ENCODE results near the gene UIMC1. TPM values are rescaled to one million over a fixed set of nuclear protein-coding genes. Genes with fewer than 3 reads are reported as not detected.

UIMC1 gene
- total RNA-seq, 1 donor from 2014 or later: 24.5 TPM

DNA sequence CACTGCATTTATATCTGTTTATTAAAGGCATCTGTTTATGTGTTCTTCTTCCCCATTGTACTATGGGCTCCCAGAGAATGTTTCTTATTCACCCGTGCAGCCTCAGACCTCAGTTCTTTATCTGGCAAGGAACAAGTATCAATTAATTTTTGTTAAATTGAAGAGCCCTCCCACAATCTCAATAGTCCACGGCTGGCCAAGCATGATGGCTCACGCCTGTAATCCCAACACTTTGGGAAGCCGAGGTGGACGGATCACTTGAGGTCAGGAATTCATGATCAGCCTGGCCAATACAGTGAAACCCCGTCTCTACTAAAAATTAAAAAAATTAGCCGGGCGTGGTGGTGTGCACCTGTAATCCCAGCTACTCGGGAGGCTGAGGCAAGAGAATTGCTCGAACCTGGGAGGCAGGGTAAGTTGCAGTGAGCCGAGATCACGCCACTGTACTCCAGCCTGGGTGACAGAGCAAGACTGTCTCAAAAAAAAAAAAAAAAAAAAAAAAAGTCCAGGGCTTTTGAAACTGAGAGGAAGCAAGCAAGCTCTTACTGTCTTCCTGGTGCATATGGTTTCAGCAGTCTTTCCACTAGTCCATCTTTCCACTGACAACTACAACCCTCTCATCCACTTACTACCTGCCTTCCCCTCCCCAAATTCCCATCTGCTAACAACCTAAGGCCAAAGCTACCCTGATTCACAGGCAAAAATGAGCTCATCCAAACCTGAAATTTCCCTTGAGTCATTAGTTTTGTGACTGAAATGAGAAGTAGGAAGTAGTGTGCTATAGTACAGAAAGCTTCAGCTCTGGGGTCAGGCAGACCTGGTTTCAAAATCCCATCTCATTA, 105.1 kb downstream of the UIMC1 start:
- no peak for FAIRE-seq
- Histone ChIP-seq H3K36me3 (ENCODE audit: control insufficient read depth, insufficient read depth, low read length) (peaks cover 5% of the 10 kb centered on the region), H3K27me3 (ENCODE audit: control insufficient read depth, insufficient read depth, low read length) (no peaks in the 10 kb centered on the region), H3K4me3 (ENCODE audit: low read depth, low read length) (no peak overlapping the region)
- TF ChIP-seq, protein P1, sequence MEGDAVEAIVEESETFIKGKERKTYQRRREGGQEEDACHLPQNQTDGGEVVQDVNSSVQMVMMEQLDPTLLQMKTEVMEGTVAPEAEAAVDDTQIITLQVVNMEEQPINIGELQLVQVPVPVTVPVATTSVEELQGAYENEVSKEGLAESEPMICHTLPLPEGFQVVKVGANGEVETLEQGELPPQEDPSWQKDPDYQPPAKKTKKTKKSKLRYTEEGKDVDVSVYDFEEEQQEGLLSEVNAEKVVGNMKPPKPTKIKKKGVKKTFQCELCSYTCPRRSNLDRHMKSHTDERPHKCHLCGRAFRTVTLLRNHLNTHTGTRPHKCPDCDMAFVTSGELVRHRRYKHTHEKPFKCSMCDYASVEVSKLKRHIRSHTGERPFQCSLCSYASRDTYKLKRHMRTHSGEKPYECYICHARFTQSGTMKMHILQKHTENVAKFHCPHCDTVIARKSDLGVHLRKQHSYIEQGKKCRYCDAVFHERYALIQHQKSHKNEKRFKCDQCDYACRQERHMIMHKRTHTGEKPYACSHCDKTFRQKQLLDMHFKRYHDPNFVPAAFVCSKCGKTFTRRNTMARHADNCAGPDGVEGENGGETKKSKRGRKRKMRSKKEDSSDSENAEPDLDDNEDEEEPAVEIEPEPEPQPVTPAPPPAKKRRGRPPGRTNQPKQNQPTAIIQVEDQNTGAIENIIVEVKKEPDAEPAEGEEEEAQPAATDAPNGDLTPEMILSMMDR (IDR thresholded peaks at IDR 0.05; ENCODE audit: insufficient read depth, low read length, severe bottlenecking): no peak
- peak; percentile 38 for DNase-seq (ENCODE audit: low read depth)

DNA sequence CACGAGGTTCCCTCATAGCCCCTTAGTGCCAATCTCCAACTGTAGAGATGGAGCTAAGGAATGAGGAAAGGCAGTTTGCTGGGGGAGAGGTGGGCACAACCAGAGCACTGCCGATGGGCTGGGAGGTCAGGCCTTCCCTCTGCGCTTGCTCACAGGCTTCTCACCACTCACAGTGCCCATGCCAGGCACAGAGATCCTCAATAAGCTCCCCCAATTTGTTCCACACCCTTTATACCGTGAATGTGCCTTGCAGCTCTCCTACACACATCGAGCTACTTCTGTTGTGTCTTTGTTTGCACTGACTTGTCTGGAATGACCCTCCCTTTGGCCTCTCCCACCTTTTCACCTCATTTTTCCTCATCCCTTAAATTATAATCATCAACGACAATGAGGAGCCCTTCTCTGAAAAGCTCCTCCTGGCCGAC, 105.8 kb downstream of the UIMC1 start:
- DNase-seq (ENCODE audit: low read depth): no peak
- TF ChIP-seq, protein P1 (IDR thresholded peaks at IDR 0.05; ENCODE audit: insufficient read depth, low read length, severe bottlenecking): no peak

DNA sequence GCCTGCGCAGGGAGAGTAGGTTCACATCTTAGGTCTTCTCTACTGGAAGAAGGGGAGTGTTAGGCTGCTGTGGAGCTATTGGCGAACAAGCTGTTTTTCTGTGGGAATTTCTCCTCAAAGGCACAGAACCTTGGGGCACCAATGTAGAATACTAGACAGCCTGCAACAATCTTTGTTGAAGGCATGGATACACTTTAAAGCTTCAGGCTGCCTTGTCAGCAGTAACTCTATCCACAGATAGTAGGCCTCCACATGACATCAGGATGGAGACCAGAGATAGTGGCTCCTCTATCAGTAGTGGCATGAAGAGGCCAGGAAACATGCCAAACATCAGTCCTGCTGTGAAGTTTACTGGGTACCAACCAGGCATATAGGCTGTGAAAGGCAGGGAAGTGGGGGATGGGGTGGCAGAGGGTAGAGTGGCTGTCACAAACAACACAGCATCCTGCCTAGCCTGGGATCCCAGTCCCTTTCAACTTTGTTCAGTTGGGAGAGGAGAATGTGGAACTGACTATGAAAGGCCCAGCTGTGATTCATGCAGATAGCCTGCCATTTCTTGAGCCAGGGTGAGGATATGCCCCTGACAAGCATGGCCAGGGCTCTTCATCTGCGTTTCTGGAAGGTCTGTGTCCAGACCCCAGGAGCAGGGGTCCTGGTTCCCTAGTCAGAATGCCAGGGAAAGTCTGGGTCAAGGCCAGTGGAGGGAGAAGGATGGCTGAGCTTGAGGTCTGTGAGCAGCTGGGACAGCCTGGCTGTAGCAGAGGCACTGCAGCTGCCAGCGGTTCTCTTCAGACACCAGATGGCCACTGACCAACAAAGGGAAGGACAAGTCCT, 106.4 kb downstream of the UIMC1 start:
- TF ChIP-seq, protein P1 (IDR thresholded peaks at IDR 0.05; ENCODE audit: insufficient read depth, low read length, severe bottlenecking): no peak
- FAIRE-seq (no peak), DNase-seq (ENCODE audit: low read depth) (no peak)
- no peak overlapping the region for H3K4me3 ChIP-seq (ENCODE audit: low read depth, low read length)
- H3K36me3 ChIP-seq (ENCODE audit: control insufficient read depth, insufficient read depth, low read length): no peaks in the 10 kb centered on the region
- H3K27me3 ChIP-seq (ENCODE audit: control insufficient read depth, insufficient read depth, low read length): no peaks in the 10 kb centered on the region

More for the DNA sequence above, 105.8 kb downstream of the UIMC1 start:
- H3K4me3 ChIP-seq (ENCODE audit: low read depth, low read length): no peak overlapping the region
- FAIRE-seq: no peak
- no peaks in the 10 kb centered on the region for H3K36me3 ChIP-seq (ENCODE audit: control insufficient read depth, insufficient read depth, low read length)
- no peaks in the 10 kb centered on the region for H3K27me3 ChIP-seq (ENCODE audit: control insufficient read depth, insufficient read depth, low read length)

DNA sequence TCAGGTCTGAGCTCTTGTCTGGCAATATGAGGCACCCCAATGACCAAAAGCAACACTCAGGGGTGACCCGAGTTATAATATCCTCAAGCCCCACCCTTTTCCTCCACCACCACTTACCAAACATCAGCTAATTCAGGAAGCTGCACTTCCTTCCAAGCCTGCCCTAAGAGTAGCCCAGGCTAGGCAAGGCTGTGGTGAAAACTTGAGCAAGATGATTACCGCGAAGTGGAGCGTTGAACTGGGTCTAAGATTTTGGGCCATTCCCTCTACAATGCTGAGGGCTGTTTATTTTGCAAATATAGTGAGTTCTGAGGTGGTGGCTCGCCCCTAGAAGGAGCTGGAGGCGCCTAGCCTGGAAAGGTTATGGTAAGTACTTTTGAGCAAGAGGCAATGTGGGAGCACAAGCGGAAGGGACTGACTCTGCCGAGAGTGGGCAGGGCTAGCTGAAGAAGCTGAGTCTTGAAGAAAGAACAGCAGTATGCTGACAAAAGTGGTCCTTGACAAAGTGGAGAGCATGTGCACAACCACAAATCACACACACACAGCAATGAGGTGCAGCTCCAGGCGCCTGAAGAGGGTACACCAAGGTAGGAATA, 107.2 kb downstream of the UIMC1 start, which contains the start of gene HK3:
TSS of gene HK3 (minus strand) at position 51 of the 596 bp plus-strand sequence. CDS start 3,187 bp downstream, outside the sequence.
- FAIRE-seq: no peak
- DNase-seq (ENCODE audit: low read depth): no peak
- no peaks in the 10 kb centered on the region for H3K36me3 ChIP-seq (ENCODE audit: control insufficient read depth, insufficient read depth, low read length)
- H3K27me3 ChIP-seq (ENCODE audit: control insufficient read depth, insufficient read depth, low read length): no peaks in the 10 kb centered on the region
- H3K4me3 ChIP-seq (ENCODE audit: low read depth, low read length): no peak within 1 kb of the TSS
- TF ChIP-seq, protein P1 (IDR thresholded peaks at IDR 0.05; ENCODE audit: insufficient read depth, low read length, severe bottlenecking): no peak

DNA sequence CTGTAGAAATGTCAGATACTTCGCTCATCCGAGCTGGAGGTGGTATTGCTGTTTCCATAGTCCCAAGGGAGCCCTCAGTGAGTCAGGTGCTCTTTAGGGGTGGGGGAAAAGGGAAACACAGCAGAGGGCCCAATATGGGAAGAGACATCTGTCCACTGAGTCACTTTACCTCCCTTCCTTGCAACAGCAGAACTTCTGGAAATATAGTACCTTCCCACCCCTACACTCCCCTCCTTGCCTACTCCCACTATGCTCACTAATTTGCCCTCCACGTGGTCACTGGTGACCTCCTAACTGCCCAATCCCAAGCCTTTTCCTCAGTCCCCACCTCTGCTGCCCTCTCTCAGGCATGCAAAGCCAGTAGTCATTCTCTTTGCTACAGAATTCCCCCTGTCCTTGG, 109.3 kb downstream of the UIMC1 start:
- no peaks in the 10 kb centered on the region for H3K27me3 ChIP-seq (ENCODE audit: control insufficient read depth, insufficient read depth, low read length)
- DNase-seq (ENCODE audit: low read depth): no peak
- TF ChIP-seq, protein P1 (IDR thresholded peaks at IDR 0.05; ENCODE audit: insufficient read depth, low read length, severe bottlenecking): no peak
- FAIRE-seq: no peak
- no peak overlapping the region for H3K4me3 ChIP-seq (ENCODE audit: low read depth, low read length)
- no peaks in the 10 kb centered on the region for H3K36me3 ChIP-seq (ENCODE audit: control insufficient read depth, insufficient read depth, low read length)

Data from bronchial epithelial cell (primary cell).